Measurements from ENCODE around the gene GALNT13.

DNA sequence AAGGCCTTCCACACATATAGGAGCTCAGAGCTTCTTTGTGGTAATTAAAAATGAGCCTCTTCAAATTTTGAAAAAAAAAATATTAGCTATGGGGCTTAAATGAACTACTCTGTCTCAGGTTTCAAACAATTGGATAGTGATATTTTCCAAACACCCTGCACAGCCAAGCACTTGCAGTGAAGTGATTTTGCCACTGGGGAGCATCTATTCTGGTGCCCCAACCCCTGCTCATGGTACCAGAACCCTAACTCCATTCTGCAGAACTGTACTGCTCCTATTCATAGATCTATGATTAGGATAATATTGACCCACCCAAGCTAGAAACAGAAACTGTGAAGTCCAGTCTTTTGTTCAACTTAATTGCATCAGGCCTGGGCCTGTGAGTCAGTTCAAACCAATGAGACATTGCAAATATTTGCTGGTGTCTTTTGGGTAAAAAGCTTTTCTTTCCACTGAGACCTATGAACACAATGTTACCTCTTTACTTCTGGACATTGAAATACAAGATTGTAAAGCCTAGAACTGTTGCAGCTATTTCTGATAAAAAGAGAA is 324.0 kb downstream of the GALNT13 start:
- TF ChIP-seq, protein P1, sequence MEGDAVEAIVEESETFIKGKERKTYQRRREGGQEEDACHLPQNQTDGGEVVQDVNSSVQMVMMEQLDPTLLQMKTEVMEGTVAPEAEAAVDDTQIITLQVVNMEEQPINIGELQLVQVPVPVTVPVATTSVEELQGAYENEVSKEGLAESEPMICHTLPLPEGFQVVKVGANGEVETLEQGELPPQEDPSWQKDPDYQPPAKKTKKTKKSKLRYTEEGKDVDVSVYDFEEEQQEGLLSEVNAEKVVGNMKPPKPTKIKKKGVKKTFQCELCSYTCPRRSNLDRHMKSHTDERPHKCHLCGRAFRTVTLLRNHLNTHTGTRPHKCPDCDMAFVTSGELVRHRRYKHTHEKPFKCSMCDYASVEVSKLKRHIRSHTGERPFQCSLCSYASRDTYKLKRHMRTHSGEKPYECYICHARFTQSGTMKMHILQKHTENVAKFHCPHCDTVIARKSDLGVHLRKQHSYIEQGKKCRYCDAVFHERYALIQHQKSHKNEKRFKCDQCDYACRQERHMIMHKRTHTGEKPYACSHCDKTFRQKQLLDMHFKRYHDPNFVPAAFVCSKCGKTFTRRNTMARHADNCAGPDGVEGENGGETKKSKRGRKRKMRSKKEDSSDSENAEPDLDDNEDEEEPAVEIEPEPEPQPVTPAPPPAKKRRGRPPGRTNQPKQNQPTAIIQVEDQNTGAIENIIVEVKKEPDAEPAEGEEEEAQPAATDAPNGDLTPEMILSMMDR (IDR thresholded peaks at IDR 0.05; ENCODE audit: insufficient read depth, low read depth, low read length) = no peak
- TF ChIP-seq EZH2 (IDR thresholded peaks at IDR 0.05; ENCODE audit: insufficient read depth, low read length) = no peak
